22Rv1 (cell line): ENCODE results near the gene CCSER1.
"Not testable (repeated sequence)": the region's sequence is repeated elsewhere in the genome, so short reads cannot be mapped to it uniquely, and the experiment has no call there.

ENCODE experiments used
- ZFX ChIP-seq: fragments of 450-650 bp; IDR thresholded peaks from 2 replicates; pipeline ENCODE4 v1.6.1; 2017; ENCODE audit warnings: antibody characterized with exemption, borderline replicate concordance
- TF ChIP-seq, protein P1 (sequence below): fragments of 450-650 bp; IDR thresholded peaks from 2 replicates; pipeline ENCODE4 v1.5.1; 2017; ENCODE audit warnings: mild to moderate bottlenecking

DNA sequence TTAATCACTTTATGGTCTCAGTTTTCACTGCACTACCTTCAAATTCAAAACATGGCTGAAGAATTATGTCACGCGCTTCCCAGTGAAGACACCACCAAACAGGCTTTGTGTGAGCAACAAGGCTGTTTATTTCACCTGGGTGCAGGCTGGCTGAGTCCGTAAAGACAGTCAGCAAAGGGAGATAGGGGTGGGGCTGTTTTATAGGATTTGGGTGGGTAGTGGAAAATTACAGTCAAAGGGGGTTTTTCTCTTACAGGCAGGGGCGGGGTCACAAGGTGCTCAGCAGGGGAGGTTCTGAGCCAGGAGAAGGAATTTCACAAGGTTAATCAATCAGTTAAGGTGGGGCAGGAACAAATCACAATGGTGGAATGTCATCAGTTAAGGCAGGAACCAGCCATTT is 1141.3 kb downstream of the CCSER1 start:
- TF ChIP-seq, protein P1, sequence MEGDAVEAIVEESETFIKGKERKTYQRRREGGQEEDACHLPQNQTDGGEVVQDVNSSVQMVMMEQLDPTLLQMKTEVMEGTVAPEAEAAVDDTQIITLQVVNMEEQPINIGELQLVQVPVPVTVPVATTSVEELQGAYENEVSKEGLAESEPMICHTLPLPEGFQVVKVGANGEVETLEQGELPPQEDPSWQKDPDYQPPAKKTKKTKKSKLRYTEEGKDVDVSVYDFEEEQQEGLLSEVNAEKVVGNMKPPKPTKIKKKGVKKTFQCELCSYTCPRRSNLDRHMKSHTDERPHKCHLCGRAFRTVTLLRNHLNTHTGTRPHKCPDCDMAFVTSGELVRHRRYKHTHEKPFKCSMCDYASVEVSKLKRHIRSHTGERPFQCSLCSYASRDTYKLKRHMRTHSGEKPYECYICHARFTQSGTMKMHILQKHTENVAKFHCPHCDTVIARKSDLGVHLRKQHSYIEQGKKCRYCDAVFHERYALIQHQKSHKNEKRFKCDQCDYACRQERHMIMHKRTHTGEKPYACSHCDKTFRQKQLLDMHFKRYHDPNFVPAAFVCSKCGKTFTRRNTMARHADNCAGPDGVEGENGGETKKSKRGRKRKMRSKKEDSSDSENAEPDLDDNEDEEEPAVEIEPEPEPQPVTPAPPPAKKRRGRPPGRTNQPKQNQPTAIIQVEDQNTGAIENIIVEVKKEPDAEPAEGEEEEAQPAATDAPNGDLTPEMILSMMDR = not testable (repeated sequence)
- TF ChIP-seq ZFX = not testable (repeated sequence)
